Measurements from ENCODE around the gene NUFIP1. TPM values are rescaled to one million over a fixed set of nuclear protein-coding genes. Genes with fewer than 3 reads are reported as not detected.

The NUFIP1 gene
- polyA plus RNA-seq, 1 donor (not counting 4 experiments of a cell fraction or from before 2014, with no cell fraction given) = 3.3 TPM

GRCh38 chr13:44895953-44896335, 93.3 kb downstream of the NUFIP1 start:
- H3K27ac ChIP-seq (ENCODE audit: control insufficient read depth, insufficient read depth, low read length) = no peak overlapping the region
- DNase-seq (ENCODE audit: low read depth, low spot score) (no peak), FAIRE-seq (no peak)
- H3K79me2 ChIP-seq (ENCODE audit: control insufficient read depth, insufficient read depth, low read length) = no peaks in the 10 kb centered on the region
- no peak overlapping the region for H2AFZ ChIP-seq (ENCODE audit: control insufficient read depth, low read length)
- H3K9me1 ChIP-seq (ENCODE audit: control insufficient read depth, extremely low read depth, insufficient read depth, low read length) = no peaks in the 10 kb centered on the region
- H3K36me3 ChIP-seq (ENCODE audit: control insufficient read depth in 2 of 2, extremely low read depth in 1 of 2, insufficient read depth in 2 of 2, low read length in 2 of 2) = no peaks in the 10 kb centered on the region
- H3K9ac ChIP-seq (ENCODE audit: control insufficient read depth, extremely low read depth, insufficient read depth, low read length) = no peak overlapping the region
- no peaks in the 10 kb centered on the region for H3K4me1 ChIP-seq (ENCODE audit: control insufficient read depth, extremely low read depth, insufficient read depth, low read length)
- no peak overlapping the region for H3K4me2 ChIP-seq (ENCODE audit: control insufficient read depth, extremely low read depth, insufficient read depth, low read depth, low read length)
- peaks cover 3% of the 10 kb centered on the region for H4K20me1 ChIP-seq (ENCODE audit: control insufficient read depth, extremely low read depth, insufficient read depth, low read length)
- no peak for TF ChIP-seq EZH2 (IDR thresholded peaks at IDR 0.05; ENCODE audit: low read length)
- no peak for TF ChIP-seq CTCF (optimal IDR thresholded peaks at IDR 0.05 in 1 of 3, IDR thresholded peaks at IDR 0.05 in 1 of 3, conservative IDR thresholded peaks at IDR 0.05 in 1 of 3; ENCODE audit: extremely low read depth in 1 of 3, insufficient read depth in 2 of 3, low read length in 3 of 3)
- dilution Hi-C loops (cut with MboI; ENCODE audit: extremely low pct_ligation_motif_present, low sequenced_read_pairs) = no loop called here
- H3K27me3 ChIP-seq (ENCODE audit: control insufficient read depth, extremely low read depth, insufficient read depth, low read length) = peaks cover 2% of the 10 kb centered on the region
- no peaks in the 10 kb centered on the region for H3K9me3 ChIP-seq (ENCODE audit: control insufficient read depth, low read depth, low read length)
- H3K4me3 ChIP-seq (ENCODE audit: control insufficient read depth in 2 of 3, extremely low read depth in 1 of 3, insufficient read depth in 2 of 3, low read depth in 1 of 3, low read length in 3 of 3) = no peak overlapping the region

- no peak for FAIRE-seq
- H3K9me1 ChIP-seq (ENCODE audit: control insufficient read depth, extremely low read depth, insufficient read depth, low read length) = no peaks in the 10 kb centered on the region
- no peak overlapping the region for H3K27ac ChIP-seq (ENCODE audit: control insufficient read depth, insufficient read depth, low read length)
- TF ChIP-seq EZH2 (IDR thresholded peaks at IDR 0.05; ENCODE audit: low read length) (no peak), CTCF (optimal IDR thresholded peaks at IDR 0.05 in 1 of 3, IDR thresholded peaks at IDR 0.05 in 1 of 3, conservative IDR thresholded peaks at IDR 0.05 in 1 of 3; ENCODE audit: extremely low read depth in 1 of 3, insufficient read depth in 2 of 3, low read length in 3 of 3) (no peak)
- no peak overlapping the region for H2AFZ ChIP-seq (ENCODE audit: control insufficient read depth, low read length)
- peaks cover 3% of the 10 kb centered on the region for H4K20me1 ChIP-seq (ENCODE audit: control insufficient read depth, extremely low read depth, insufficient read depth, low read length)
- H3K79me2 ChIP-seq (ENCODE audit: control insufficient read depth, insufficient read depth, low read length) = no peaks in the 10 kb centered on the region
- dilution Hi-C loops (cut with MboI; ENCODE audit: extremely low pct_ligation_motif_present, low sequenced_read_pairs) = no loop called here
- no peak overlapping the region for H3K9ac ChIP-seq (ENCODE audit: control insufficient read depth, extremely low read depth, insufficient read depth, low read length)
- no peaks in the 10 kb centered on the region for H3K36me3 ChIP-seq (ENCODE audit: control insufficient read depth in 2 of 2, extremely low read depth in 1 of 2, insufficient read depth in 2 of 2, low read length in 2 of 2)
- no peak overlapping the region for H3K4me2 ChIP-seq (ENCODE audit: control insufficient read depth, extremely low read depth, insufficient read depth, low read depth, low read length)
- H3K4me1 ChIP-seq (ENCODE audit: control insufficient read depth, extremely low read depth, insufficient read depth, low read length) = no peaks in the 10 kb centered on the region
- DNase-seq (ENCODE audit: low read depth, low spot score) = no peak
- no peaks in the 10 kb centered on the region for H3K9me3 ChIP-seq (ENCODE audit: control insufficient read depth, low read depth, low read length)
- peaks cover 2% of the 10 kb centered on the region for H3K27me3 ChIP-seq (ENCODE audit: control insufficient read depth, extremely low read depth, insufficient read depth, low read length)
- no peak overlapping the region for H3K4me3 ChIP-seq (ENCODE audit: control insufficient read depth in 2 of 3, extremely low read depth in 1 of 3, insufficient read depth in 2 of 3, low read depth in 1 of 3, low read length in 3 of 3)
Observed at GRCh38 chr13:44895264-44895952, 93.9 kb downstream of the NUFIP1 start.
